ENCODE results near the gene VTCN1. TPM values are rescaled to one million over a fixed set of nuclear protein-coding genes. Genes with fewer than 3 reads are reported as not detected.

Gene VTCN1
- polyA plus RNA-seq, 2 of the 4 experiments (the other 2 are of a cell fraction): 0.04 to 0.18 TPM

- ChIA-PET POLR2A (no interaction called here), CTCF (interaction anchor here (1.0 kb wide), 1 partner anchor 180 kb away, joined by 3 read pairs; no protein-coding TSS in a partner anchor)
- Histone ChIP-seq H3K4me1 (no peaks in the 10 kb centered on the region), H3K9me3 (no peaks in the 10 kb centered on the region), H3K4me2 (no peak overlapping the region), H3K4me3 (no peak overlapping the region), H3K27ac (no peak overlapping the region)
- DNase-seq (ENCODE audit: low read depth in 1 of 2, low spot score in 1 of 2) (no peak), ATAC-seq (no peak), FAIRE-seq (no peak)
- 28% methylated on average over 1 of the region's 1 CpG for WGBS (ENCODE audit: missing lambda C conversion rate)
- TF ChIP-seq RARB (CRISPR knock-in tag; IDR thresholded peaks at IDR 0.05): no peak
- no peak for TF ChIP-seq RNF2 (IDR thresholded peaks at IDR 0.05; ENCODE audit: borderline replicate concordance, low read depth)
- TF ChIP-seq HOXB5 (CRISPR knock-in tag; IDR thresholded peaks at IDR 0.05): no peak
- no peak for TF ChIP-seq ESRRA (IDR thresholded peaks at IDR 0.05; ENCODE audit: borderline replicate concordance, low read length)
- TF ChIP-seq TFCP2L1 (CRISPR knock-in tag; IDR thresholded peaks at IDR 0.05): no peak
- TF ChIP-seq NR3C1 (IDR thresholded peaks at IDR 0.05): no peak
- no peak for TF ChIP-seq CHD2 (IDR thresholded peaks at IDR 0.05; ENCODE audit: low read length, partially characterized antibody)
- TF ChIP-seq MYC (IDR thresholded peaks at IDR 0.05; ENCODE audit: borderline replicate concordance, low read length): no peak
- no peak for TF ChIP-seq CHD4 (IDR thresholded peaks at IDR 0.05; ENCODE audit: borderline replicate concordance)
- TF ChIP-seq SMC3 (IDR thresholded peaks at IDR 0.05): no peak
- no peak for TF ChIP-seq REST (IDR thresholded peaks at IDR 0.05)
- TF ChIP-seq CBX8 (IDR thresholded peaks at IDR 0.05): no peak
- TF ChIP-seq BHLHE40 (IDR thresholded peaks at IDR 0.05; ENCODE audit: low read depth, low read length): no peak
- no peak for TF ChIP-seq EHMT2 (IDR thresholded peaks at IDR 0.05; ENCODE audit: low read depth)
- TF ChIP-seq JUN (IDR thresholded peaks at IDR 0.05): no peak
- TF ChIP-seq RAD21 (conservative IDR thresholded peaks at IDR 0.05 in 1 of 2, IDR thresholded peaks at IDR 0.05 in 1 of 2): no peak
- TF ChIP-seq JUNB (IDR thresholded peaks at IDR 0.05): no peak
- TF ChIP-seq ZSCAN20 (CRISPR knock-in tag; IDR thresholded peaks at IDR 0.05): no peak
- TF ChIP-seq RFX5 (IDR thresholded peaks at IDR 0.05): no peak
These were observed 27.1 kb upstream of the VTCN1 start for GRCh38 chr1:117237726-117238381.

GRCh38 chr1:117235863-117236465, 25.2 kb upstream of the VTCN1 start:
- no peak for DNase-seq (ENCODE audit: low read depth in 1 of 2, low spot score in 1 of 2)
- ChIA-PET CTCF (no interaction called here), POLR2A (no interaction called here)
- Histone ChIP-seq H3K9me3 (no peaks in the 10 kb centered on the region), H3K4me3 (no peak overlapping the region), H3K4me2 (no peak overlapping the region), H3K4me1 (no peaks in the 10 kb centered on the region), H3K27ac (no peak overlapping the region)
- no peak for TF ChIP-seq PHF8 (IDR thresholded peaks at IDR 0.05; ENCODE audit: borderline replicate concordance, low read depth)
- TF ChIP-seq CBX8 (IDR thresholded peaks at IDR 0.05): no peak
- no peak for TF ChIP-seq SREBF2 (IDR thresholded peaks at IDR 0.05)
- TF ChIP-seq BHLHE40 (IDR thresholded peaks at IDR 0.05; ENCODE audit: low read depth, low read length): no peak
- TF ChIP-seq ESRRA (IDR thresholded peaks at IDR 0.05; ENCODE audit: borderline replicate concordance, low read length): no peak
- no peak for TF ChIP-seq NFE2L2 (conservative IDR thresholded peaks at IDR 0.05; ENCODE audit: low read length)
- no peak for TF ChIP-seq CBX2 (IDR thresholded peaks at IDR 0.05; ENCODE audit: borderline replicate concordance, low read depth)
- no peak for TF ChIP-seq TP53 (CRISPR knock-in tag; IDR thresholded peaks at IDR 0.05)
- no peak for TF ChIP-seq MAFK (IDR thresholded peaks at IDR 0.05; ENCODE audit: partially characterized antibody)
- TF ChIP-seq TFCP2L1 (CRISPR knock-in tag; IDR thresholded peaks at IDR 0.05): no peak
- 50% methylated on average over 2 of the region's 2 CpGs for WGBS (ENCODE audit: missing lambda C conversion rate)
- FAIRE-seq: no peak
- no peak for ATAC-seq

All from A549 (cell line).